ENCODE measurements around the gene SCEL. TPM values are rescaled to one million over a fixed set of nuclear protein-coding genes. Genes with fewer than 3 reads are reported as not detected.

SCEL gene
- total RNA-seq, 4 donors from 2014 or later, result 0.48 TPM; not detected in 3

DNA sequence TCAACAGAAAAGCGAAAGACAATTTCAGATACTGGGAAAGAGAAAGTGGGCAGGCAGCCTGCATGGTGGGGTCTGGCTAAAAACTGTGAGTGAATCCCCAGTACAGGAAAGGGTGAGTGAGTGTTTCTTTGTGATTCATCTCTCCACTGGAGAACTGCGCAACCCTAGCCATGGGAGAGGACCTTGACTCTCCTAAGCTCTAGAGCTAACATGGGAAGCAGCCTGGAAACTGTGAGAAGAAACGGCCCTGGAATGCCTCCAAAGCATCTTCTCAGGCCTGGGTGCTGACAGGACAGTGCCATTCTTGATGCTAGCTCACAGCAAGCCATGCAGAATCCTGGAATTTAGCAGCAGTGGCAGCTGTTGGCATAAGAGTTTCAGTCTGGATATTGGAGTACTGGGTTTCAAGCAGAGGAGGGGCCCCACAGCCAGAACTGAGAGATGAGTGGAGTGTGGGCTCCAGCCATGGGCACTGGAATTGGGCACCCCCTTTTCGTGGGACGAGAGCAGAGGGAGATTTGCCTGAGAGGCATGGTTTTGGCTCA, 143.3 kb downstream of the SCEL start:
- Histone ChIP-seq H3K4me1 (no peaks in the 10 kb centered on the region), H3K36me3 (no peaks in the 10 kb centered on the region), H3K9me3 (no peaks in the 10 kb centered on the region), H3K27me3 (no peaks in the 10 kb centered on the region), H3K27ac (no peak overlapping the region), H3K4me3 (no peak overlapping the region)
- intact Hi-C loops (cut with DNase I; ENCODE audit: low total_unique reads), result no loop called here
- TF ChIP-seq, protein P1, sequence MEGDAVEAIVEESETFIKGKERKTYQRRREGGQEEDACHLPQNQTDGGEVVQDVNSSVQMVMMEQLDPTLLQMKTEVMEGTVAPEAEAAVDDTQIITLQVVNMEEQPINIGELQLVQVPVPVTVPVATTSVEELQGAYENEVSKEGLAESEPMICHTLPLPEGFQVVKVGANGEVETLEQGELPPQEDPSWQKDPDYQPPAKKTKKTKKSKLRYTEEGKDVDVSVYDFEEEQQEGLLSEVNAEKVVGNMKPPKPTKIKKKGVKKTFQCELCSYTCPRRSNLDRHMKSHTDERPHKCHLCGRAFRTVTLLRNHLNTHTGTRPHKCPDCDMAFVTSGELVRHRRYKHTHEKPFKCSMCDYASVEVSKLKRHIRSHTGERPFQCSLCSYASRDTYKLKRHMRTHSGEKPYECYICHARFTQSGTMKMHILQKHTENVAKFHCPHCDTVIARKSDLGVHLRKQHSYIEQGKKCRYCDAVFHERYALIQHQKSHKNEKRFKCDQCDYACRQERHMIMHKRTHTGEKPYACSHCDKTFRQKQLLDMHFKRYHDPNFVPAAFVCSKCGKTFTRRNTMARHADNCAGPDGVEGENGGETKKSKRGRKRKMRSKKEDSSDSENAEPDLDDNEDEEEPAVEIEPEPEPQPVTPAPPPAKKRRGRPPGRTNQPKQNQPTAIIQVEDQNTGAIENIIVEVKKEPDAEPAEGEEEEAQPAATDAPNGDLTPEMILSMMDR (IDR thresholded peaks at IDR 0.05), result no peak
- TF ChIP-seq POLR2A (IDR thresholded peaks at IDR 0.05), result no peak
- no peak for DNase-seq

DNA sequence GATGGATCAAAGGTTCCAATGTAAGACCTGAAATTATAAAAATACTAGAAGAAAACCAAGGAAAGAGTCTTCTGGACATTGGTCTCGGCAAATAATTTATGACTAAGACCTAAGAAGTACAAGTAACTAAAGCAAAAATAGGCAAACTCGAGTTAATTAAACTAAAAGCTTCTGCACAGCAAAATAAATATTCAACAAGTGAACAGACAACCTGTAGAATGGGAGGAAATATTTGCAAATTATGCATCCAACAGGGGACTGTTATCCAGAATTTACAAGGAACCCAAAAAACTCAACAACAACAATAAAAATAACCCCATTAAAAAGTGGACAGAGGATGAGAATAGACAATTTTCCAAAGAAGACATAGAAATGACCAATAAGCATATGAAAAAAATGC, 152.3 kb downstream of the SCEL start:
- intact Hi-C loops (cut with DNase I; ENCODE audit: low total_unique reads), result no loop called here
- no peaks in the 10 kb centered on the region for H3K9me3 ChIP-seq
- TF ChIP-seq, protein P1 (IDR thresholded peaks at IDR 0.05), result no peak
- TF ChIP-seq POLR2A (IDR thresholded peaks at IDR 0.05), result no peak
- DNase-seq, result no peak
- H3K36me3 ChIP-seq, result no peaks in the 10 kb centered on the region
- no peak overlapping the region for H3K4me3 ChIP-seq
- no peak overlapping the region for H3K27ac ChIP-seq
- no peaks in the 10 kb centered on the region for H3K4me1 ChIP-seq
- no peaks in the 10 kb centered on the region for H3K27me3 ChIP-seq

DNA sequence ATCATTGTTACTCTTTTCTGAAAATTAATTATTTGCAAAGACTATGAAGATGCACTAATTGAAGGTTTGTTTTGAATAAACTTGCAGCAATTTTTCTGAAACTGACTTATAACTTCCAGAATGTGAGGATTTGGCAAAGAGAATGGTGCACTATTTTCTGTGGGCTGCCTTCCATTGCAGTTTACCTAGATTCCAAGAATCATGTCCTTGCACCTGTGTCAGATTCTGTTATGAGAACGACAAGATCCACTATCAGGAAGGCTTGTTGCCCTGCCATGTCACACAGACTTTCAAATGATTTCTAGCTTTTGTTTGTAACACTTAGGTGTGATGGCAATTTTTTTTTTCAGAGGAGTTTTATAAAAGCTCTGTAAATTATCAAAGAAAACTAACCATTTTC, 156.4 kb downstream of the SCEL start:
- Histone ChIP-seq H3K36me3 (no peaks in the 10 kb centered on the region), H3K27ac (no peak overlapping the region), H3K4me1 (no peaks in the 10 kb centered on the region), H3K4me3 (no peak overlapping the region), H3K27me3 (no peaks in the 10 kb centered on the region), H3K9me3 (no peaks in the 10 kb centered on the region)
- intact Hi-C loops (cut with DNase I; ENCODE audit: low total_unique reads), result no loop called here
- no peak for DNase-seq
- no peak for TF ChIP-seq POLR2A (IDR thresholded peaks at IDR 0.05)
- TF ChIP-seq, protein P1 (IDR thresholded peaks at IDR 0.05), result no peak

DNA sequence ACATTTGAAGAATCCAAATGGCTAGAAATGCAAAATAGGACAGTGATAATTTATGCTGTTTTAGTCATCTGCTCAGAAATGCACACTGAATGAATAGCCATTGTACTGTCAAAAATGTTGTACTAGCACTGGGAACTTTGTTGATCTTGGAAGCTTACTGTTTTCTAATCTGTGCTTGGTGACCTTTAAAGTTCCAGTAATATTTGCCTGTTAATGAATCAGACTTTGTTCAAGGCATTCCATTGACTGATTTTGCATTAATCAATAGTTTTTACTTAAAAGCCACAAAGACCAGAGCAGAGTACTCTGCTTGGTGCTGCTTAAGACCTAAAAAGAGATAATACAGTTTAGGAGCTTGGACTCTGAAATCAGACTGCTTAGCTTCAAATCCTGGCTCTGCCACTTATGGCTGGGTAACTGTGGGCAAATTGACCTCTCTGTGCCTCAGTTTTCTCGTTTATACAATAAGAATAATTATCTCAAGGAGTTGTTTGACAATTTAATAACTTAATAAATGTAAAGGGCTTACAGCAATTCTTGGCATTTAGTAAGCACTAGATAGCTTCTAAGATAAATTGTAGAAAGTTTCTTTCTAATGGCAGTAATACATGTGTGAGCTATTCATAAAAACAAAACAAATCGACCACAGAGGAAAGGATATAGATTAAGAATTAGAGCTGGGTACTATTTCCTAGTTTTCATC, 157.4 kb downstream of the SCEL start:
- Histone ChIP-seq H3K4me3 (no peak overlapping the region), H3K36me3 (no peaks in the 10 kb centered on the region), H3K27me3 (no peaks in the 10 kb centered on the region), H3K4me1 (no peaks in the 10 kb centered on the region), H3K9me3 (no peaks in the 10 kb centered on the region), H3K27ac (no peak overlapping the region)
- no peak for DNase-seq
- TF ChIP-seq, protein P1 (IDR thresholded peaks at IDR 0.05), result no peak
- intact Hi-C loops (cut with DNase I; ENCODE audit: low total_unique reads), result no loop called here

DNA sequence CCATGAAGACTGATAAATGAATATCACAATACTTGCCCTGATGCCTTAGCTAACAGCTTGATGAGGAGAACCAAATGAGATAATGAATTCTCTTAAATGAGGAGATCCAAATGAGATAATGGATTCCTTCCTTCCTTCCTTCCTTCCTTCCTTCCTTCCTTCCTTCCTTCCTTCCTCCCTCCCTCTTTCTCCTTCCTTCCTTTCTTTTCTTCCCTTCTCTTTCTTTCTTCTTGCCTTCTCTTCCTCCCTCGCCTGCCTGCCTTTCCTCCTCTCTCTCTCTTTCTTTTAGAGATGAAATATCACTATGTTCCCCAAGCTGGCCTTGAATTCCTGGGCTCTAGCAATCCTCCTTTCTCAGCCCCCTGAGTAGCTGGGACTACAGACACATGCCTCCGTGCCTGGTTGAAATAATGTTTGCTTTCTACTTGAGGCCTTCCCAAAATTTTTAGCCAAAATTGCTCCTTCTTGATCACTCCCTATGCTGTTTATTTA, 158.0 kb downstream of the SCEL start:
- H3K27me3 ChIP-seq, result no peaks in the 10 kb centered on the region
- no peak for DNase-seq
- intact Hi-C loops (cut with DNase I; ENCODE audit: low total_unique reads), result no loop called here

More for the DNA sequence above, 158.0 kb downstream of the SCEL start:
- Histone ChIP-seq H3K9me3 (no peaks in the 10 kb centered on the region), H3K36me3 (no peaks in the 10 kb centered on the region), H3K4me3 (no peak overlapping the region), H3K4me1 (no peaks in the 10 kb centered on the region), H3K27ac (no peak overlapping the region)
- no peak for TF ChIP-seq POLR2A (IDR thresholded peaks at IDR 0.05)
- TF ChIP-seq, protein P1 (IDR thresholded peaks at IDR 0.05), result no peak
